Muscle of back (tissue), 13 donors: Measurements from ENCODE around the gene PTPRN2. TPM values are rescaled to one million over a fixed set of nuclear protein-coding genes. Genes with fewer than 3 reads are reported as not detected.
A peak's percentile ranks its signal among the peaks of the same experiment; 100 is the strongest.
"Not testable (repeated sequence)": the region's sequence is repeated elsewhere in the genome, so short reads cannot be mapped to it uniquely, and the experiment has no call there.

Source experiments
- DNase-seq, 3 donors: peaks; one replicate each; pipeline versions ENCODE4 v3.0.0 to v3.0.0-alpha.2; 2013
- long read RNA-seq, 9 donors: transcript quantifications; one replicate each; lab custom pipeline, GENCODE V29; 2026
- polyA plus RNA-seq, 10 donors: library from polyadenylated mRNA; unstranded; fragments of 120-200 nt; gene quantifications; one replicate each; pipeline ENCODE4 v1.2.1, GENCODE V29; 2013; ENCODE audit not compliant: insufficient read length in 10 of 10

PTPRN2 gene
- 1 to 10 TPM; 1.8 to 3.1 (median 2.1) TPM for polyA plus RNA-seq
- long read RNA-seq, donor 1 = 0 reads
- long read RNA-seq, donor 2 = 0 reads
- long read RNA-seq, donor 3 = 0 reads
- long read RNA-seq, donor 4 = 0 reads
- long read RNA-seq, donor 5 = 0 reads
- long read RNA-seq, donor 6 = 0 reads
- long read RNA-seq, donor 7 = 0 reads
- long read RNA-seq, donor 8 = 0 reads
- long read RNA-seq, donor 9 = 0 reads

DNA sequence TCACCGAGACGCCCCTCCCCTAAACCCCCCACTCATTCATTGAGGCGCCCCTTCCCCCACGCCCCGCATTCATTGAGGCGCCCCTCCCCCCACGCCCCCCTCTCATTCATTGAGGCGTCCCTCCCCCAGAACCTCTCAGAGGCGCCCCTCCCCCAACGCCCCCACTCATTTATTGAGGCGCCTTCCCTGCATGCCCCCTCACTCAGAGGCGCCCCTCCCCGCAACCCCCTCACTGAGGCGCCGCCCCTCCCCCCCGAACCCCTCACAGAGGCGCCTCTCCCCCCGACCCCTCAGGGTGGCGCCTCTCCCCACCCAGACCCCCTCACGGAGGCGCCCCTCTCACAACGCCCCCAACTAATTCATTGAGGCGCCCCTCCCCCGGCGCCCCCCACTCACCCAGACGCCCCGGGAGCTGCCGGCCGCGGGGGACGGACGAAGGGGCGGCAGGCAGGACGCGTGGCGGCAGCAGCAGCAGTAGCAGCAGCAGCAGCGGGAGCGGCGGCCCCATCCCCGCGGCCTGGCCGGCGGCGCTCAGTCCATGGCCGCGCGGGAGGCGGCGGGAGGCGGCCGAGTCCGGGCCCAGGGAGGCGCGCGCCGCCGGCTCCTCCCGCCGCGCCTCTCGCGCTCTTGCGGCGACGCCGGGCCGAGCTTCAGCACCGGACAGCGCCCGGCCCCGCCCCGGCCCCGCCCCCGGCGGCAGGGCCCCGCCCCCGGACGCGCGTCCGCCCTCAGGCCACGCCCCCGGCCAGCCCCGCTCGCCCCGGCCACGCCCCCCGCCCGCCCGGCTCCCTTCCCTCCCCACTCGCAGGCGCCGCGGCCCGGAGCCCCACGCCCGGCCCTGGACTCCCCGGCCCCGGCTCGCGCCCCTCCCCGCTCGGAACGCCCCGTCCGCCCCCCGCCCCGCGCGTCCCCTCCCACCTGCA lies at the start of gene PTPRN2:
TSS of gene PTPRN2 (minus strand) at position 662 of the 923 bp plus-strand sequence.
- peak; percentile 43 to 49 (median 47) for DNase-seq

DNA sequence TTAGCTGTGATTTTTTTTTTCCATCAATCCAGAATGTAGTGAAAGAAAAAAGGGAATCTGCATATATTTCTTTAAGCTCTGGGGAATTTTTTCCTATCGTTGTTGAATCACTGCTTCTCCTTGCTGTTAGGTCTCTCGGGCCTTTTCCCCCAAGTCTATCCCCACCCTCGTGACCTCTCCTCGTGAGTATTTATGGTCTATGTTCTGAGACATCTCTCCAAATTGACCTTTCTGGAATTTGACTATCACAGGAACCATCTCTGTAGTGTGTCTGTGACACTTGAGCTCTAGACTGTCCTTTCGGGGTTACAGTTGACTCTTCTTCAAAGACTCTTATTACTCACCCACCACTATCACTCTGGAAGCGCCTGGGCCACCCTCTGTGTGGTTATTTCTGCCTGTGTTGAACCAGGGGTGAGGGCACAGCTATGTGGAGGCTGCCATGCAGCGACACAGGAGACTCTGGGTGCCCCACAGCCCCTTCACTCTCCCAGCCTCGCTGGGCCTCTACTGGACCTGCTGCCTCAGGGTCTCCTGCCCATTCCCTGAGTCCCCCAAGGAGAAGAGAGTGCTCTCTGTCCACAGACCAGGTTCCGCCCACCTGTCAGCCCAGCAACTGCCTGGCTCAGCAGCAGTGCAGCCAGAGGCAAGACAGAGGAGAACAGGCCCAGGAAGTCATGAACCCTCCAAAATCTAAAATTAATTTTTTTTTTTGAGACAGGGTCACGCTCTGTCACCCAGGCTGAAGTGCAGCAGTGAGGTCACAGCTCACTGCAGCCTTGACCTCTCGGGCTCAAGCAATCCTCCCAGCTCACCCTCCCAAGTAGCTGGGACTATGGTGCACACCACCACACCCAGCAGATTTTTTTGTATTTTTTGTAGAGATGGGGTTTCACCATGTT lies 45.7 kb upstream of the PTPRN2 start:
- no peak for DNase-seq

DNA sequence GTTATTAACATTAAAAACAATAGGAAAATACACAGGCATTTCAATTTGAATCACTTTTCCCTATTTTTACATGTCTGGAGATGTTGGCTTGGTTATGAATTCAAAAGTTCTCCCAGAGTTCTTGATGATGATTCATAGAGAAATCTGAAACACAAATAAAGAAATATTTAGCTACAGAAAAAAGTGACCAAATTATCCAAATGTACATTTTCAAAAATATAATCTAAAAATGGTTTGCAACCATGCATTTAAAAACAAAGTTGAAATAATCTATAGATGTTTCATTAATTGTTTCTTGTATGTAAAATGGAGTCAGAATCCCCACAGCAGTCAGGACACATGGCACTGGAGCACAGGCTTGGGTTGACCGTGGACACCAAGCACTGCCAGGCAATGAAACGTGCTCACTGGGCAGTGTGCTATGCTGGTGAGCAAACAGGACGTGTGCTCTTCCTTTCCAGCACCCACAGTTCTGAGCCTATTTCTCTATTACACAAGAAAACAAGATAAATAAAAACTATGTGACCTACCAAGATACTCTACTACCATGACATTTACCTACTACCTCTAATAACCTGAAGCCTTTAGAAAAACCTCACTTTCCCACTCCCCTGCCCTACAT lies 44.1 kb upstream of the PTPRN2 start:
- no peak for DNase-seq

DNA sequence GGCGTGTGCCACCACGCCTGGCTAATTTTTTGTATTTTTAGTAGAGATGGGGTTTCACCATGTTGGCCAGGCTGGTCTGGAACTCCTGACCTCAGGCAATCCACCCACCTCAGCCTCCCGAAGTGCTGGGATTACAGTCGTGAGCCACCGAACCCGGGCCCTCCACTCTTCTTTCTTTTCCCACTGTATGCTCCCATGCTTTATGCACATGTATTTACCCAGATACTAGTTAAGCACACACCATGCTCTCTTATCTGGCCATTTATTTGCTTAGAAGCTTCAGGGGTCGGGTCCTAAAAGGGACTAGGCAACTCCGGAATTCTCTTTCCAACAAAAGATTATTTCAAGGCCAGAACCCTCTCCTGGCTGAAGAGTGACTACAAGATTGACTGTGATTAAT lies 38.7 kb upstream of the PTPRN2 start:
- not testable (repeated sequence) for DNase-seq

DNA sequence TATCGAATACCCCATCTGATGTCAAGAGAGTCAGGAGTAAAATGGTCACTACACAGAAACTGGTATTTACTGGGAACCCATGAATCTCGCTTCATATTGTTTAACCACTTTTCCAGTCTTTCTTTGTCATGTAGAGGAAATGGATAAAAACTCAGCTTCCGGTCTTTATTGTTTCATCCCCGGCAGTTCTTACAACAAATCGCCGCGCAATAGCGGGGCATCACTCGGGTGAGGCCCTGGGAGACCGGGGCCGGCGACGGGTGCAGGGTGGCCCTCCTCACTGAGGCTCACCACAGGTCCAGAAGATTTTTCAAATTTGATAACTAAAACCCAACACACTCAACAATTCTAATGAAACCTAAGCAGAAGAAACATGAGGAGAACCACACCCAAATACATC lies 35.6 kb upstream of the PTPRN2 start:
- no peak for DNase-seq

DNA sequence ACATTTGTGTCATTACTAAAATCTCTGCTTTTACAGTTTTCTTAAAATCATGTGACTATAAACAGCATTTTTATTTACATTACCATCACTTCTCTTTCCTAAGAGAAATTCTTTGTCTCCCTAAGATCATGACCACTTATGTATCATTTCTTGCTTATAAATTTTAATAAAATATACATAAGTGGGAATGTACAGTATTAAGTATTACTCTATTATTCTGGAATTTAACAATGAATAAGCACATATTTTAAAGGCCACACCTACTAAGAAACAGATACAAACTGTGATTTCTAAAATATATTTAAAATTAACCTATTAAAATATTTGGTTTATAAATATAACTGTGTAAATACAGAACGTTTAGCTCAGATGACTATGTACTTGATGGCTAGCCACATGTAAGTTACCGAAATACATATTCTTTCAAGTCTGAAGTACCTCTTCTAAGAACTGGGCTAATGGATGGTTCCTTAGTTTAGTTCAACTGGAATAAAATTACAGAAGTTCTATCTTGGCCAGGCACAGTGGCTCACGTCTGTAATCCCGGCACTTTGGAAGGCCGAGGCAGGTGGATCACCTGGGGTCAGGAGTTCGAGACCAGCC lies 33.3 kb upstream of the PTPRN2 start:
- no peak for DNase-seq

DNA sequence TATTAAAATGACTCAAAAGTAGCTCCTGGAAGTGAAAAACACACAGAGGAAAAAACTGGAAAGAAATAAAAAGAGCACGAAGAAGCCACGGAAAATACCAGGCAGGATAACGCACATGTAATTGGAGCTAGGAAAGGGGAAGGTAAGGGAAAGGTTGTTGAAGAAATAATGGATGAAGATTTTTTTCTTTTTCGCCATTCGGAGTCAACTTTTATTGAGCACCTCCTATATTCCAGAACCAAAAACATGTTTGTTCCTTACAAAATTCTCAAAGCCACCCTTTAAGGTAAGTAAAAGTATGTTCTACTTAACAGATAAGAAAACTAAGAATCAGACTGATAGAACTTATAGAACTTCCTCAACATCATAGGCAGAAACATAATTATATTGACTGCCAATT lies 32.8 kb upstream of the PTPRN2 start:
- DNase-seq = no peak

DNA sequence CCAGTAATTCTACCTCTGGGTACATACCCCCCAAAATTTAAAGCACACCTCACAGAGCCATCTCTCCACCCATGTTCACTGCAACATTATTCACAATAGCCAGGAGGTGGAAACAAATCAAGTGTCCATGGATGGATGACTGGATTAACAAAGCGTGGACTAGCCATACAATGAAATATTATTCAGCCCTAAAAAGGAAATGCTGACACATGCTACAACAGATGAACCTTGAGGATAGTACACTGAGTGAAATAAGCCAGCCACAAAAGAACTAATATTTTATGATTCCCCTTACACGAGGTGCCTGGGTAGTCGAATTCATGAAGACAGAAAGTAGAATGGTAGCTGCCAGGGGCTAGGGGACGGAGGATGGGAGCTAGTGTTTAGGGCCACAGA lies 31.1 kb upstream of the PTPRN2 start:
- DNase-seq = no peak

DNA sequence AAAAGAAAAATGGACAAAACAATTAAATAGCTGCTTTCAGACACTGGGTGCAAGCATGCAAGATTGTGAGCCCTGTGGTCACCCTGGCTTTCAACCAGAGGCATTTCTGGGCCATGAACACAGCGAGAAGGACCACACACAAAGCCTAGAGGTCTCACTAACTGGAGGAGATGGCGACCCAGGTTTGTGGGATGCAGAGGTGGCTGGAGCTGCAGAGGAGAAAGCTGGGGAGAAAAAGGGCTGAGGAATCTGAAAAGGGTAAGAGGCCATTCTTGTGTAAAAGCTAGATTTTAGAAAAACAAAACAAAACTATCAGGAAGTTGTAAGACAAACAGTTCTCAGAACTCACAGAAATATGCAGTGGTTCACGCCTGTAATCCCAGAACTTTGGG lies 30.1 kb upstream of the PTPRN2 start:
- no peak for DNase-seq

DNA sequence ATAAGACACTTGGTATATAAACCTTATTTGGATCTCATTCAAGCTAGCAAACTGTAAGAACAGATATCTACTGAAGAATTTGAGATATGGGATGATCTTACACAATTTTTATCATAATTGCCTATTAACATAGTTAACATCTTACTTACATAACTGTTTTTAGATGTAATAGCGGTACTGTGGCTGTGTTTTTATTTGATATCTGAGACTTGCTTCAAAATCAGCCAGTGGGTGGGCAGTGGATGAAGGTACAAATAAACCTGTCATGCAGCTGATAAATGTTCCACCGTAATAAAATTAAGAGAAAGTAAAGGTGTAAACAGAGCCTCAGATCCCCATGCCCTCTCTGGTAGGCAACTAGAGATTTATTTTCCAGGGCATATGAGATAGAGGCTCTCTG lies 28.4 kb upstream of the PTPRN2 start:
- DNase-seq = no peak

DNA sequence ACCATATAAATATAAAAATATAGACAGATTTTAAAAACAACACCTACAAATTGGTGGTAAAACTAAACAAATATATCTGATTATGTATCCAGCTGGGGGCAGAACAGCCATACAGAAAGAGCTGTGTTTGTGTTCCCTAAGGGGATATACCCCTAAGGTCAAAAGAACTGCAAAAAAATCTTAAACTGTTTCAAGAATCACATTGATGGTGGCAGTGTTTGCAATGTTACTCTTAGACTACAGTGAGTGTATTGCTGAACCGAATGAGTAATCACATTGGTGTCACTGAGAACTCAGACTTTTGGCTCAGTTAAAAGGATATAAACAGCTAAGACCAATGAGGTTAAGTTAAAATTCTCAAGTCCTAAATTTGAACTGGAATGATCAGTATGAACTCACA lies 27.1 kb upstream of the PTPRN2 start:
- DNase-seq = no peak

DNA sequence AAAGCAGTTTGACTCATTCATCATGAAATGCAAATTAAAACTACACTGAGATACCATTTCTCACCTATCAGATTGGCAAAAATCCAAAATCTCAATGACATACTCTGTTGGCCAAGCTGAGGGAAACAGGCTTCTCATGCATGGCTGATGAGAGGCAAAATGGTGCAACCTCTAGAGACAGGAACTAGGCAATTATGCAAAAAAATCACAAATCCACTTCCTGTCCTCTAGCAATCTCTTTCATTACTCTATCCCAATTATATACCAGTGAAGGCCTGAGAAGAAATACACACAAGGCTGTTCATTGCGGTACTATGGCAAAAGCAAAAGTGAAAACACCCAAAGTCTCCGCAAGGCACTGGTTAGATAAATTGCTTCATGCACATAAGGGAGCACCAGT lies 25.9 kb upstream of the PTPRN2 start:
- DNase-seq = no peak

DNA sequence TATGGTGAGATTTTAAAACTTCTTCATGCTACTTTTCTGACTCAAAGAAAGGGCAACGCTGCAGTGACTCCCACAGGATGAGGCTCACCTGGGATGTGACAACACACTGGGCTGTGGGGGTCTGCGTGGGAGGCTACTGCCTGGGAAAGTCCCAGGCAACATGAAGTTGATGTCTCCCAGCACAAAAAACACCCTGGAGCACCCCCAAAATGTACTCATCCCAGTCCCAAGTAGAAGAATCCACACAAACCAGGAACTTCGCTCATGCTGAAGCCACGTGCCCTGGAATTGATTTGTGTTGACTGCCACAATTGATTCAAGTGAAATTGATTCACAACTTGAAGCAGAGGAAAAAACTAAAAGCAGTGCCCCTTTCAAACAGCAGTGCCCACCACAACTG lies 24.9 kb upstream of the PTPRN2 start:
- no peak for DNase-seq

DNA sequence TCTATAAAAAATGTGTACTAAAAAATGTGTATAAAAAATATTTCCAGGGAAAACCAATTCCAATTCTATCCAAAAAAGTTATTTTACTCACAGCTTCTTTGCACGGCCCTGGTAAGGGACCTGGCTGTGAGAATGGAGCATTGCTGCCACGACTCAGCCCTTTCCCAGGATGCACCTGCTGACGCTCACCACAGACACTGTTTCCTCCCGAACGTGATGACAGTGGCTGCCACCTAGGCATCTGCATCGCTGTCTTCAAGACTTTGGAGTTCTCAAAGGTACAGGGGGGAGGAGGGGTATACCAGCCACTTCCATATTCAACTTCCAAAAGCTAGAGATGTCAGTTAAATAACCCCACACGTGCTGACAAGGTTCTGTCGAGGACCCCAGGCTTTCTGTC lies 23.9 kb upstream of the PTPRN2 start:
- no peak for DNase-seq

DNA sequence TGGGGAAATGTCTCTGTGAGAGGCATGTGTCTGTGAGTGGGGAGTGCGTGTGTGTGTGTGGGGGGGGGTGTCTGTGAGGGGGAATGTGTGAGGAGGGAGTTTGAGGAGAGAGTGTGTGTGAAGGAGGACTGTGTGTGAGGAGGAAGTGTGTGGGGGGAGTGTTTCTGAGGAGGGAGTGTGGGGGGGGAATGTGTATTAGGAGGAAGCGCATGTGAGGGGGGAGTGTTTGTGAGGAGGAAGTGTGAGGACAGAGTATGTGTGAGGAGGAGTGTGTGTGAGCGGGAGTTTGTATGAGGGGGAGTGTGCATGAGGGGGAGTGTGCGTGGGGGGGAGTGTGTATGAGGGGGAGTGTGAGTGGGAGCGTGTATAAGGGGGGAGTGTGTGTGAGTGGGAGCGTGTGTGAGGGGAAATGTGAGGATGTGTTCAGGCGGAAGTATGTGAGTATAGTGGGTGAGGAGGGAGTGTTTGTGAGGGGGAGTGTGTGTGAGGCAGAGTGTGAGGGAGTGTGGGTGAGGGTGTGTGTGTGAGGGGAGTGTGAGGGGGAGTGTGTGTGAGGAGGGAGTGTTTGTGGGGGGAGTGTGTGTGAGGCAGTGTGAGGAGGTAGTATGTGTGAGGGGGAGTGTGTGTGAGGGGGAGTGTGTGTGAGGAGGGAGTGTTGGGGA lies 21.8 kb upstream of the PTPRN2 start:
- DNase-seq = no peak

DNA sequence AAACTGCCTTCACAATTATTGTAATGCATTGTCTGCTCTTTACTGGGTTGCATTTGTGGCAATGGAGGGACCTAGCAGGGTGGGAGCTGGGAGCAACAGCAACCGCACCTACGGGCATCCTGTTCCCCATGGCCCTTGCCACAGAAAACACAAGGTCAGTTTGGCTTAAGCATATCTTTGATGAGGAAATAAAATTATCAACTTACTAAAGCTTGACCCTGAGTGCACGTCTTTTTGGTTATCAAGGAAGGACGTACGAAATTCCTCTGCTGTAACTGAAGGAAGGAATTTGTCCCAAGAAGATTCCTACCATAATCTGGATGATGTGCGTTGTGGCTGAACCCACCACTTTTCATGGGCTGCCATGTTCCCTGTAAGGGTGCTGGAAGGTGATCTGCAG lies 19.9 kb upstream of the PTPRN2 start:
- DNase-seq = no peak

DNA sequence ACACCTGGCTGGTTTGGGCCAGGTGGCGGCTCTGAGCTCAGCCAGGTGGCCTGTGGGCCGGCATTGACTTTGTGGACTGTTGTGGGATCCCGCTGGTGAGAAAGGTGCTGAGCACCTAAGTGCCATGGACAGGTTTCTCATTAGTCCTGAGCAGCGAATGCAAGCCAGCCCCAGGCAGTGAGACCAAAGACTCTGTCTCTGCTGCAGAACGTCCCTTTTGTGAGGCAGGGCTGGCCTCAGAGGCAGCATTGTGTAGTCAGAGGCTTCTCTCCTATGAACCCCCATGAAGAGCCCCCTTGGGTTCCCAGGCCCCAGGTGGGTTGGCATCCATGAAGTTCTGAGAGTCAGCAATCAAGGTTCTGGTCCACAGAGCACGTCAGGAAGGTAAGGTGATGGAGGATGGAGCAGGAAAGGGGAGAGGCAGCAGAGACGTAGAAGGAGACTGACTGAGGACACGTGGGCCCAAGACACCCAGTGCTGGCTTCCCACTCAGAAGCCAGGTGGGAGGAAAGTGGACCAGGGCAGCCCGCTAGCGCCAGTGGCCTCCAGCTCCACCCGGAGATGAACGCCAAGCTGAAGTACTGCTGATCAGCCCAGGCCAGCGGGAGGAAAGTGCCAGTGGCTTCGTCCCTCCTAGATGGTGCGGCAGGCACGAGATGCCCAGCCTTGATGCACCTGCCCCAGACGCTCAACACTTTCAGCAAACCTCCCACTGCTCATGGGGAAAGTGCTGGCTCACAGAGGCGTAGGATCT lies 19.2 kb upstream of the PTPRN2 start:
- no peak for DNase-seq

DNA sequence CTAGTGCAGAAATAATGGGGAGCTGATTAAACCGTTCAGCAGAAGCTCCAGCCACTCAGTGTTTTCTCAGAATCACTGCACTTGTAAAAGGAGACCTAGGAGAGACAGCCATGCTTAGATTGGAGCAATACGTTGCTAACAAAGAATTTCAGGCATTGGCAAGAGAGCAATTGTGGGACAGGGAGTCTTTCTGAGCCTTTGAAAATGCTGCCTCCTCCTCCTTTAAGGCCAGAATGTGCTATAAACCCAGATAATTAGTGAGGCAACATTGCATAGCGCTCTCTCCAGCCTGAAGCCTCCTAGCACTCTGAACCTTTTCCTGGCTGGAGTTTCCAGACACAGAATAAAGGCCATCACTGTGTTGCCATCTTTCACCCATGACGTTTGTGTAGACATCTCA lies 18.5 kb upstream of the PTPRN2 start:
- DNase-seq = no peak

DNA sequence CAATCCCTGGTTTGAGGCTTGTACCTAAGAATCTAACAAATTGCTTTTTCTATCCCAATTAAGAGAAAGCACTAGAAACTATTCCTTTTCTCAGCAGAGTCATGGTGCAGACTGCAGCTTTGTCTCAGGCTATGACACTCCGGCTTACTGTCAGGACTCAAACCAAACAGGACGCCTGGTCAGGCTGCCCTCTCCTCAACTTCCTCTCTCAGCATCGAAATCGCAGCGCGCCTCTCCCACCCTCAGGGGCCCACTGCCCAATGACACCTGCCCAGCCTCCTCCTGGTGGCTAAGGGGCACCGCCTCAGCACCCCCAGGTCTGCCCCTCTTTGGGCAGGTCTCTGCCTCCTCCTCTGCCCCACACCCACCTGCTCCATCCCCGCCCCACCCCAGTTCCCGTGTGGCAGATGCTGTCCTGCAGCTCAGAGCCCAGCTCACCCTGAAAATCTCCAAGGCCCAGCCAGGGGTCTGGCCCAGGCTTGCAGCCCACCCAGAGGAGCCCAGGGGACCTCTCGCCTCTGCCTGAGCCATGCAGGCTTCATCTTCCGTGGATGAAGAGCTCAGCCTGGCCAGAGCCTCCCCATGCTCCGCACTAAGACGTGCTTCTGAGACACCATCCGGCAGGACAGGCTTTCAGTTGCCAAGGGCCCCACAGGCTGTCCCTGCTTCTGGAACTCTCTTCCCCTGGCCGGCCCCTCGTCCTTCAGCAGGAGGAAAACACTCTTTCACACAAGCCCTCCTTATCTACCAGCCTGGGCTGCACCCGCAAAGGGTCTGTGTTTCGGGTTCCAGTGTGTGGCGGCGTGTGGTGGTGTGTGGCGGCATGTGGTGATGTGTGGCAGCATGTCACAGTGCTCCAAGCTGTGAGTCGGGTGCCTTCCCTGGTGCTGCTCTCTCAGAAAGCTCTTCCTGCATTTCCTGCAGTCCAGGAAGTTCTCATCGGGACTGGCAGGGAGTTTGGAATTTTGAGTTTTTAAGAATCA lies 16.4 kb upstream of the PTPRN2 start:
- no peak for DNase-seq
